HL-60/S4 (cell line): ENCODE data around the gene LRCH4.

Source experiments
- in situ Hi-C: fragments of 300-500 bp; cut with MboI; formaldehyde crosslinking; loops from 2 replicates; pipeline ENCODE4 v1.14.3; 2022; ENCODE audit warnings: low sequenced_read_pairs

The LRCH4 gene

GRCh38 chr7:100583132-100584053 is 2.5 kb downstream of the LRCH4 start:
- in situ Hi-C loops, result no loop called here

GRCh38 chr7:100582650-100583049 is 3.3 kb downstream of the LRCH4 start:
- in situ Hi-C loops, result no loop called here

GRCh38 chr7:100582041-100582579 is 3.8 kb downstream of the LRCH4 start:
- in situ Hi-C loops, result no loop called here

- in situ Hi-C loops, result no loop called here
Measured at GRCh38 chr7:100580466-100581283, 5.3 kb downstream of the LRCH4 start.

GRCh38 chr7:100578246-100579183 is 7.4 kb downstream of the LRCH4 start:
- in situ Hi-C loops, result no loop called here

GRCh38 chr7:100577507-100577906 is 8.4 kb downstream of the LRCH4 start:
- in situ Hi-C loops, result no loop called here

GRCh38 chr7:100577103-100577502 is 8.8 kb downstream of the LRCH4 start:
- in situ Hi-C loops, result no loop called here

GRCh38 chr7:100576384-100576993 is 9.4 kb downstream of the LRCH4 start:
- in situ Hi-C loops, result no loop called here

GRCh38 chr7:100575746-100576383 is 10.1 kb downstream of the LRCH4 start:
- in situ Hi-C loops, result no loop called here

GRCh38 chr7:100575206-100575631 is 10.7 kb downstream of the LRCH4 start:
- in situ Hi-C loops, result no loop called here

- in situ Hi-C loops, result no loop called here
Measured at GRCh38 chr7:100574362-100575205, 11.3 kb downstream of the LRCH4 start.

GRCh38 chr7:100573691-100574361 is 12.1 kb downstream of the LRCH4 start, which contains the start of gene SAP25:
SAP25 (minus strand) TSS chr7:100573900; CDS start chr7:100573742, 158 bp downstream.
- in situ Hi-C loops, result no loop called here

- in situ Hi-C loops, result no loop called here
Measured at GRCh38 chr7:100572949-100573675, 12.8 kb downstream of the LRCH4 start.

- in situ Hi-C loops, result no loop called here
Measured at GRCh38 chr7:100572281-100572948, 13.5 kb downstream of the LRCH4 start.

- in situ Hi-C loops, result no loop called here
Measured at GRCh38 chr7:100571829-100572116, 14.2 kb downstream of the LRCH4 start.

- in situ Hi-C loops, result no loop called here
Measured at GRCh38 chr7:100570954-100571828, 14.7 kb downstream of the LRCH4 start.
